KOPT-K1 (cell line): ENCODE results near the gene ZBTB47.

Experiments used
- H3K27ac ChIP-seq: fragments of 200-600 bp; sonication (generic); 2 replicates; pipeline ENCODE4 v1.5.1; 2016; ENCODE audit warnings: antibody characterized with exemption, mild to moderate bottlenecking, low read depth, low read length; ENCODE audit not compliant: poor library complexity, severe bottlenecking
- H3K36me3 ChIP-seq: fragments of 200-600 bp; sonication (generic); 2 replicates; pipeline ENCODE4 v1.5.1; 2017; ENCODE audit warnings: antibody characterized with exemption, mild to moderate bottlenecking, low read length, moderate library complexity; ENCODE audit not compliant: insufficient read depth
- H3K9me3 ChIP-seq: fragments of 200-600 bp; sonication (generic); 2 replicates; pipeline ENCODE4 v1.5.1; 2017; ENCODE audit warnings: antibody characterized with exemption, low read length, mild to moderate bottlenecking; ENCODE audit not compliant: insufficient read depth, poor library complexity, severe bottlenecking

ZBTB47 gene

GRCh38 chr3:42683875-42684598 lies 30.5 kb downstream of the ZBTB47 start:
- no peaks in the 10 kb centered on the region for H3K9me3 ChIP-seq
- no peaks in the 10 kb centered on the region for H3K36me3 ChIP-seq
- H3K27ac ChIP-seq = no peak overlapping the region

- no peaks in the 10 kb centered on the region for H3K36me3 ChIP-seq
- H3K27ac ChIP-seq = no peak overlapping the region
- H3K9me3 ChIP-seq = no peaks in the 10 kb centered on the region
Observed at GRCh38 chr3:42684632-42685362, 31.3 kb downstream of the ZBTB47 start.

- no peaks in the 10 kb centered on the region for H3K36me3 ChIP-seq
- no peak within 1 kb of the TSS for H3K27ac ChIP-seq
- H3K9me3 ChIP-seq = no peaks in the 10 kb centered on the region
Observed at GRCh38 chr3:42685363-42685881, 31.9 kb downstream of the ZBTB47 start, which contains the start of gene KLHL40. Gene KLHL40, plus strand, starts transcription at chr3:42685537. Its CDS starts 82 bp downstream, at chr3:42685619.

GRCh38 chr3:42685891-42686820 lies 32.7 kb downstream of the ZBTB47 start:
- Histone ChIP-seq H3K36me3 (no peaks in the 10 kb centered on the region), H3K27ac (no peak overlapping the region), H3K9me3 (no peaks in the 10 kb centered on the region)

GRCh38 chr3:42686832-42687650 lies 33.5 kb downstream of the ZBTB47 start:
- H3K27ac ChIP-seq = no peak overlapping the region
- no peaks in the 10 kb centered on the region for H3K36me3 ChIP-seq
- H3K9me3 ChIP-seq = no peaks in the 10 kb centered on the region

- no peaks in the 10 kb centered on the region for H3K36me3 ChIP-seq
Observed at GRCh38 chr3:42688016-42688415, 34.5 kb downstream of the ZBTB47 start.

GRCh38 chr3:42688487-42689420 lies 35.3 kb downstream of the ZBTB47 start:
- H3K9me3 ChIP-seq = no peaks in the 10 kb centered on the region

More at GRCh38 chr3:42688016-42688415, 34.5 kb downstream of the ZBTB47 start:
- H3K27ac ChIP-seq = no peak overlapping the region
- no peaks in the 10 kb centered on the region for H3K9me3 ChIP-seq

GRCh38 chr3:42689421-42690014 lies 36.0 kb downstream of the ZBTB47 start:
- Histone ChIP-seq H3K27ac (no peak overlapping the region), H3K9me3 (no peaks in the 10 kb centered on the region), H3K36me3 (no peaks in the 10 kb centered on the region)

More at GRCh38 chr3:42688487-42689420, 35.3 kb downstream of the ZBTB47 start:
- Histone ChIP-seq H3K36me3 (no peaks in the 10 kb centered on the region), H3K27ac (no peak overlapping the region)

GRCh38 chr3:42690191-42690590 lies 36.7 kb downstream of the ZBTB47 start:
- H3K36me3 ChIP-seq = no peaks in the 10 kb centered on the region
- no peaks in the 10 kb centered on the region for H3K9me3 ChIP-seq
- no peak overlapping the region for H3K27ac ChIP-seq

- no peaks in the 10 kb centered on the region for H3K36me3 ChIP-seq
- no peak overlapping the region for H3K27ac ChIP-seq
- H3K9me3 ChIP-seq = no peaks in the 10 kb centered on the region
Observed at GRCh38 chr3:42690766-42691680, 37.5 kb downstream of the ZBTB47 start.

GRCh38 chr3:42691816-42692666 lies 38.5 kb downstream of the ZBTB47 start:
- no peaks in the 10 kb centered on the region for H3K36me3 ChIP-seq
- no peak overlapping the region for H3K27ac ChIP-seq
- H3K9me3 ChIP-seq = no peaks in the 10 kb centered on the region
